Spinal cord (tissue), 10 donors: ENCODE data around the gene AP4S1. TPM values are rescaled to one million over a fixed set of nuclear protein-coding genes. Genes with fewer than 3 reads are reported as not detected.

Source experiments
- DNase-seq, 6 donors: peaks; one replicate each; pipeline versions ENCODE4 v3.0.0 to v3.0.0-alpha.2; 2013 to 2015; ENCODE audit warnings: low spot score in 6 of 6, low read depth in 4 of 6
- H3K27ac ChIP-seq: one replicate; pipeline ENCODE4 v1.5.1; 2013; ENCODE audit warnings: low read depth, low read length, control low read depth
- H3K27me3 ChIP-seq: one replicate; pipeline ENCODE4 v1.6.1; 2013; ENCODE audit warnings: low read length; ENCODE audit not compliant: control insufficient read depth, insufficient read depth
- H3K36me3 ChIP-seq: one replicate; pipeline ENCODE4 v1.6.1; 2013; ENCODE audit warnings: low read length; ENCODE audit not compliant: control insufficient read depth, insufficient read depth
- H3K4me1 ChIP-seq: one replicate; pipeline ENCODE4 v1.6.1; 2013; ENCODE audit warnings: low read length; ENCODE audit not compliant: control insufficient read depth, insufficient read depth
- H3K4me3 ChIP-seq: one replicate; pipeline ENCODE4 v1.5.1; 2013; ENCODE audit warnings: low read depth, low read length, control low read depth
- H3K9me3 ChIP-seq: one replicate; pipeline ENCODE4 v1.6.1; 2013; ENCODE audit warnings: low read length; ENCODE audit not compliant: control insufficient read depth, insufficient read depth
- WGBS: methylation state at CpG from one replicate; pipeline ENCODE4 v1.1.5; 2013; ENCODE audit warnings: missing lambda C conversion rate; ENCODE audit not compliant: insufficient coverage; 5-methylcytosine and 5-hydroxymethylcytosine counted together
- polyA plus RNA-seq, 2 donors: library from polyadenylated mRNA; unstranded; fragments of 120-200 nt; gene quantifications; one replicate each; pipeline ENCODE4 v1.2.1, GENCODE V29; 2013; ENCODE audit not compliant: insufficient read length in 2 of 2
- small RNA-seq: library from RNA; depleted of rRNA; stranded (forward); fragments of <200 nt; gene quantifications from one replicate; pipeline ENCODE3, GENCODE V24; 2014; ENCODE audit warnings: low replicate concordance
- total RNA-seq, 2 donors: library from RNA; depleted of rRNA in 1 of 2; stranded (reverse); fragments of 120-200 nt in 1 of 2; fragments of >200 nt in 1 of 2; gene quantifications; one replicate each; pipeline versions ENCODE4 v1.2.3 to v1.2.4, GENCODE V29; 2013 to 2014
- donor health status: healthy.

AP4S1 gene
- total and polyA plus RNA-seq, 4 donors, result 16.5 to 29.8 (median 28.3) TPM

- DNase-seq, result no peak
- no peak overlapping the region for H3K27ac ChIP-seq
- no peaks in the 10 kb centered on the region for H3K27me3 ChIP-seq
- H3K9me3 ChIP-seq, result no peaks in the 10 kb centered on the region
- H3K36me3 ChIP-seq, result peaks cover 21% of the 10 kb centered on the region
- H3K4me1 ChIP-seq, result no peaks in the 10 kb centered on the region
- H3K4me3 ChIP-seq, result no peak overlapping the region
- 100% methylated on average over 1 of the region's 2 CpGs for WGBS
Measured at GRCh38 chr14:31138301-31138700, 112.9 kb downstream of the AP4S1 start.

GRCh38 chr14:31139301-31139847, 113.9 kb downstream of the AP4S1 start:
- WGBS, result no CpG with 5 or more reads among the region's 4 CpGs
- no peak overlapping the region for H3K27ac ChIP-seq
- no peak for DNase-seq
- H3K4me3 ChIP-seq, result no peak overlapping the region
- no peaks in the 10 kb centered on the region for H3K4me1 ChIP-seq
- H3K9me3 ChIP-seq, result no peaks in the 10 kb centered on the region
- peaks cover 20% of the 10 kb centered on the region for H3K36me3 ChIP-seq
- H3K27me3 ChIP-seq, result no peaks in the 10 kb centered on the region

- Histone ChIP-seq H3K4me1 (no peaks in the 10 kb centered on the region), H3K4me3 (no peak overlapping the region), H3K9me3 (no peaks in the 10 kb centered on the region), H3K27me3 (no peaks in the 10 kb centered on the region), H3K36me3 (peaks cover 21% of the 10 kb centered on the region), H3K27ac (no peak overlapping the region)
- no peak for DNase-seq
- WGBS, result 100% methylated on average over 5 of the region's 11 CpGs
Measured at GRCh38 chr14:31142455-31143087, 117.1 kb downstream of the AP4S1 start.

Small RNA genes within 50 kb of the gene (small RNA-seq; reads per million reads assigned to genes)
- 0.45 reads per million, percentile 51 among the genes with 10 or more reads in this experiment for gene MIR624
- not detected for gene RNU6-541P

Other genes with a start within 250 kb of the AP4S1 start
- 10 to 100 TPM; 17.1 to 22.4 TPM for gene COCH, start 151.1 kb upstream of the AP4S1 start, total RNA-seq
- gene COCH, start 151.1 kb upstream of the AP4S1 start, polyA plus RNA-seq, result 10 to 100 TPM; 17.1 to 18.9 TPM
- gene STRN3, start 730 bp downstream of the AP4S1 start, total RNA-seq, result 10 to 100 TPM; 54.4 to 72.7 TPM
- 10 to 100 TPM; 31.6 to 37.2 TPM for gene STRN3, start 730 bp downstream of the AP4S1 start, polyA plus RNA-seq
- 100 to 1,000 TPM; 192 to 309 TPM for gene HECTD1, start 182.1 kb downstream of the AP4S1 start, total RNA-seq
- 100 to 1,000 TPM; 118 to 120 TPM for gene HECTD1, start 182.1 kb downstream of the AP4S1 start, polyA plus RNA-seq